ENCODE results near the gene COL19A1. TPM values are rescaled to one million over a fixed set of nuclear protein-coding genes. Genes with fewer than 3 reads are reported as not detected.
"Not testable (repeated sequence)": the region's sequence is repeated elsewhere in the genome, so short reads cannot be mapped to it uniquely, and the experiment has no call there.

The COL19A1 gene
- total and polyA plus RNA-seq, 7 donors, result 0.54 to 1.6 (median 0.83) TPM; not detected in 3

- intact Hi-C loops (cut with DNase I), result no loop called here
- no peak overlapping the region for H3K4me3 ChIP-seq
These were observed 22.3 kb downstream of the COL19A1 start for GRCh38 chr6:69888482-69889233.

GRCh38 chr6:69889234-69889974 is 23.0 kb downstream of the COL19A1 start:
- H3K27me3 ChIP-seq; H3K4me3 ChIP-seq; intact Hi-C loops (cut with DNase I); H3K9me3 ChIP-seq; DNase-seq; H3K4me1 ChIP-seq; H3K27ac ChIP-seq; H3K36me3 ChIP-seq: not testable (repeated sequence)
- WGBS, 2 donors, result 92 to 95% methylated on average over 9 of the region's 9 CpGs

More at GRCh38 chr6:69888482-69889233, 22.3 kb downstream of the COL19A1 start:
- H3K9me3 ChIP-seq, result no peaks in the 10 kb centered on the region
- H3K27ac ChIP-seq, result no peak overlapping the region
- DNase-seq, result no peak
- WGBS, 2 donors, result 77 to 87% methylated on average over 6 of the region's 6 CpGs
- no peaks in the 10 kb centered on the region for H3K27me3 ChIP-seq
- TF ChIP-seq CTCF (IDR thresholded peaks at IDR 0.05) (no peak), EP300 (IDR thresholded peaks at IDR 0.05) (no peak), POLR2A (IDR thresholded peaks at IDR 0.05) (no peak), POLR2AphosphoS5 (IDR thresholded peaks at IDR 0.05) (no peak)
- no peaks in the 10 kb centered on the region for H3K36me3 ChIP-seq
- no peaks in the 10 kb centered on the region for H3K4me1 ChIP-seq

GRCh38 chr6:69892561-69892960 is 26.2 kb downstream of the COL19A1 start:
- H3K36me3 ChIP-seq; H3K27me3 ChIP-seq; H3K4me1 ChIP-seq; H3K27ac ChIP-seq; intact Hi-C loops (cut with DNase I); DNase-seq; H3K9me3 ChIP-seq; H3K4me3 ChIP-seq: not testable (repeated sequence)
- WGBS, 2 donors, result 63 to 86% methylated on average over 1 of the region's 1 CpG

- H3K4me3 ChIP-seq; H3K27ac ChIP-seq; DNase-seq; H3K27me3 ChIP-seq; H3K4me1 ChIP-seq; intact Hi-C loops (cut with DNase I); H3K9me3 ChIP-seq; H3K36me3 ChIP-seq: not testable (repeated sequence)
These were observed 26.9 kb downstream of the COL19A1 start for GRCh38 chr6:69893266-69893665.

GRCh38 chr6:69894578-69895347 is 28.4 kb downstream of the COL19A1 start:
- H3K9me3 ChIP-seq, result no peaks in the 10 kb centered on the region
- no peak overlapping the region for H3K4me3 ChIP-seq
- no peaks in the 10 kb centered on the region for H3K4me1 ChIP-seq
- DNase-seq, result no peak
- H3K36me3 ChIP-seq, result no peaks in the 10 kb centered on the region
- no peak overlapping the region for H3K27ac ChIP-seq
- intact Hi-C loops (cut with DNase I), result no loop called here
- WGBS, 2 donors, result 73 to 77% methylated on average over 8 of the region's 8 CpGs
- H3K27me3 ChIP-seq, result no peaks in the 10 kb centered on the region
- TF ChIP-seq CTCF (IDR thresholded peaks at IDR 0.05), result no peak

GRCh38 chr6:69895396-69895795 is 29.0 kb downstream of the COL19A1 start:
- H3K9me3 ChIP-seq, result no peaks in the 10 kb centered on the region
- TF ChIP-seq CTCF (IDR thresholded peaks at IDR 0.05), result no peak
- no peak for TF ChIP-seq POLR2AphosphoS5 (IDR thresholded peaks at IDR 0.05)
- TF ChIP-seq EP300 (IDR thresholded peaks at IDR 0.05), result no peak
- no peak for TF ChIP-seq POLR2A (IDR thresholded peaks at IDR 0.05)
- H3K27me3 ChIP-seq, result no peaks in the 10 kb centered on the region
- H3K27ac ChIP-seq, result no peak overlapping the region
- H3K36me3 ChIP-seq, result no peaks in the 10 kb centered on the region
- no peak overlapping the region for H3K4me3 ChIP-seq
- H3K4me1 ChIP-seq, result no peaks in the 10 kb centered on the region
- no peak for DNase-seq
- WGBS, 2 donors, result 91% methylated on average over 4 of the region's 4 CpGs
- intact Hi-C loops (cut with DNase I), result no loop called here

Measured in sigmoid colon (tissue), 7 donors.